OCI-LY1 (cell line): ENCODE results near the gene ZNF646.

Source experiments
- CTCF ChIP-seq: fragments of 200-600 bp; sonication (generic), shearing (Covaris generic); IDR thresholded peaks from 2 replicates; pipeline ENCODE4 v1.5.1; 2017; ENCODE audit warnings: mild to moderate bottlenecking, antibody characterized with exemption, low read length, moderate library complexity, mixed read lengths
- EZH2 ChIP-seq: fragments of 200-600 bp; sonication (generic), shearing (Covaris generic); IDR thresholded peaks from 2 replicates; pipeline ENCODE4 v1.8.0; 2017; ENCODE audit warnings: borderline replicate concordance, mixed run types, mild to moderate bottlenecking, antibody characterized with exemption, low read length, moderate library complexity, mixed read lengths

GRCh38 chr16:31078597-31079341 lies 4.5 kb downstream of the ZNF646 start:
- no peak for TF ChIP-seq CTCF
- TF ChIP-seq EZH2, result no peak
